Posterior vena cava (tissue), 2 donors: ENCODE measurements around the gene SPNS2. TPM values are rescaled to one million over a fixed set of nuclear protein-coding genes. Genes with fewer than 3 reads are reported as not detected.

Experiments
- total RNA-seq, 2 donors: library from RNA; stranded (reverse); fragmentation: NEBNext Ultra II Directional; extraction: Animal tissue kit (Norgen Biotek cat#: 25700); gene quantifications; one replicate each; pipeline ENCODE4 v1.2.1, GENCODE V29; 2021
- donor health status: DM: yes; HTN: yes; CAD: no.
- donor health status: DM: yes; HTN: yes; CAD: no.

The SPNS2 gene
- total RNA-seq, 2 donors from 2014 or later = 16.2 to 20.9 TPM

Other genes with a start within 250 kb of the SPNS2 start
- 10 to 100 TPM; 34.9 to 49.2 TPM for gene ANKFY1, start 234.9 kb upstream of the SPNS2 start, total RNA-seq
- gene UBE2G1, start 132.2 kb upstream of the SPNS2 start, total RNA-seq = 10 to 100 TPM; 53.4 to 57.0 TPM
- under 1 TPM; 0.24 to 0.32 TPM for gene SPNS3, start 64.9 kb upstream of the SPNS2 start, total RNA-seq
- 10 to 100 TPM; 37.9 to 41.0 TPM for gene MYBBP1A, start 56.5 kb downstream of the SPNS2 start, total RNA-seq
- not detected for gene GGT6, start 61.7 kb downstream of the SPNS2 start, total RNA-seq
- gene SMTNL2, start 85.6 kb downstream of the SPNS2 start, total RNA-seq = 1 to 10 TPM; 2.0 to 3.0 TPM
- not detected for gene ALOX15, start 142.8 kb downstream of the SPNS2 start, total RNA-seq
- 10 to 100 TPM; 33.3 to 37.8 TPM for gene PELP1, start 205.3 kb downstream of the SPNS2 start, total RNA-seq
- gene ARRB2, start 211.8 kb downstream of the SPNS2 start, total RNA-seq = 10 to 100 TPM; 50.7 to 63.8 TPM
- 10 to 100 TPM in 1 of 2 donors, 1 to 10 TPM in 1; 10.0 to 10.8 TPM for gene MED11, start 232.5 kb downstream of the SPNS2 start, total RNA-seq
- 1 to 10 TPM; 1.1 to 1.2 TPM for gene ZMYND15, start 241.0 kb downstream of the SPNS2 start, total RNA-seq
- 10 to 100 TPM; 14.8 to 20.4 TPM for gene CXCL16, start 241.0 kb downstream of the SPNS2 start, total RNA-seq